Neural crest cell (in vitro differentiated cells): Measurements from ENCODE around the gene SLC25A21. TPM values are rescaled to one million over a fixed set of nuclear protein-coding genes. Genes with fewer than 3 reads are reported as not detected.
"Not testable (repeated sequence)": the region's sequence is repeated elsewhere in the genome, so short reads cannot be mapped to it uniquely, and the experiment has no call there.

Experiments used
- DNase-seq: peaks from one replicate; pipeline ENCODE4 v3.0.0; 2021; ENCODE audit warnings: low read depth, mixed read lengths, low spot score
- H3K27ac Mint-ChIP-seq: one replicate; pipeline ENCODE4 v1.8.0; 2021; ENCODE audit warnings: mild to moderate bottlenecking, mixed read lengths; ENCODE audit not compliant: unreplicated experiment
- H3K27me3 Mint-ChIP-seq: 2 replicates; pipeline ENCODE4 v1.8.0; 2021; ENCODE audit warnings: low read depth, mild to moderate bottlenecking, mixed read lengths
- H3K36me3 Mint-ChIP-seq: 2 replicates; pipeline ENCODE4 v1.8.0; 2021; ENCODE audit warnings: low read depth, mild to moderate bottlenecking, mixed read lengths
- H3K4me1 Mint-ChIP-seq: 2 replicates; pipeline ENCODE4 v1.8.0; 2021; ENCODE audit warnings: mixed read lengths
- H3K4me3 Mint-ChIP-seq: one replicate; pipeline ENCODE4 v1.8.0; 2021; ENCODE audit warnings: mild to moderate bottlenecking, mixed read lengths
- H3K9me3 Mint-ChIP-seq: 2 replicates; pipeline ENCODE4 v1.8.0; 2021; ENCODE audit warnings: mixed read lengths
- total RNA-seq: library from RNA; stranded (reverse); gene quantifications from 2 replicates; pipeline ENCODE4 v1.2.1, GENCODE V29; 2021
- TF ChIP-seq, protein P1 (sequence below): fragments of 200-600 bp; sonication (generic); conservative IDR thresholded peaks from 2 replicates; pipeline ENCODE4 v1.5.0; 2021; ENCODE audit warnings: antibody characterized with exemption, mild to moderate bottlenecking

SLC25A21 gene
- total RNA-seq, 1 donor from 2014 or later = 2.2 TPM

- Mint-ChIP-seq H3K9me3 (no peaks in the 10 kb centered on the region), H3K27ac (no peak overlapping the region), H3K4me1 (peaks cover 20% of the 10 kb centered on the region), H3K4me3 (peak overlapping the region; percentile 29), H3K36me3 (no peaks in the 10 kb centered on the region), H3K27me3 (no peaks in the 10 kb centered on the region)
- TF ChIP-seq, protein P1, sequence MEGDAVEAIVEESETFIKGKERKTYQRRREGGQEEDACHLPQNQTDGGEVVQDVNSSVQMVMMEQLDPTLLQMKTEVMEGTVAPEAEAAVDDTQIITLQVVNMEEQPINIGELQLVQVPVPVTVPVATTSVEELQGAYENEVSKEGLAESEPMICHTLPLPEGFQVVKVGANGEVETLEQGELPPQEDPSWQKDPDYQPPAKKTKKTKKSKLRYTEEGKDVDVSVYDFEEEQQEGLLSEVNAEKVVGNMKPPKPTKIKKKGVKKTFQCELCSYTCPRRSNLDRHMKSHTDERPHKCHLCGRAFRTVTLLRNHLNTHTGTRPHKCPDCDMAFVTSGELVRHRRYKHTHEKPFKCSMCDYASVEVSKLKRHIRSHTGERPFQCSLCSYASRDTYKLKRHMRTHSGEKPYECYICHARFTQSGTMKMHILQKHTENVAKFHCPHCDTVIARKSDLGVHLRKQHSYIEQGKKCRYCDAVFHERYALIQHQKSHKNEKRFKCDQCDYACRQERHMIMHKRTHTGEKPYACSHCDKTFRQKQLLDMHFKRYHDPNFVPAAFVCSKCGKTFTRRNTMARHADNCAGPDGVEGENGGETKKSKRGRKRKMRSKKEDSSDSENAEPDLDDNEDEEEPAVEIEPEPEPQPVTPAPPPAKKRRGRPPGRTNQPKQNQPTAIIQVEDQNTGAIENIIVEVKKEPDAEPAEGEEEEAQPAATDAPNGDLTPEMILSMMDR = no peak
- DNase-seq = no peak
Observed at GRCh38 chr14:37168721-37169120, 3.7 kb downstream of the SLC25A21 start.

DNA sequence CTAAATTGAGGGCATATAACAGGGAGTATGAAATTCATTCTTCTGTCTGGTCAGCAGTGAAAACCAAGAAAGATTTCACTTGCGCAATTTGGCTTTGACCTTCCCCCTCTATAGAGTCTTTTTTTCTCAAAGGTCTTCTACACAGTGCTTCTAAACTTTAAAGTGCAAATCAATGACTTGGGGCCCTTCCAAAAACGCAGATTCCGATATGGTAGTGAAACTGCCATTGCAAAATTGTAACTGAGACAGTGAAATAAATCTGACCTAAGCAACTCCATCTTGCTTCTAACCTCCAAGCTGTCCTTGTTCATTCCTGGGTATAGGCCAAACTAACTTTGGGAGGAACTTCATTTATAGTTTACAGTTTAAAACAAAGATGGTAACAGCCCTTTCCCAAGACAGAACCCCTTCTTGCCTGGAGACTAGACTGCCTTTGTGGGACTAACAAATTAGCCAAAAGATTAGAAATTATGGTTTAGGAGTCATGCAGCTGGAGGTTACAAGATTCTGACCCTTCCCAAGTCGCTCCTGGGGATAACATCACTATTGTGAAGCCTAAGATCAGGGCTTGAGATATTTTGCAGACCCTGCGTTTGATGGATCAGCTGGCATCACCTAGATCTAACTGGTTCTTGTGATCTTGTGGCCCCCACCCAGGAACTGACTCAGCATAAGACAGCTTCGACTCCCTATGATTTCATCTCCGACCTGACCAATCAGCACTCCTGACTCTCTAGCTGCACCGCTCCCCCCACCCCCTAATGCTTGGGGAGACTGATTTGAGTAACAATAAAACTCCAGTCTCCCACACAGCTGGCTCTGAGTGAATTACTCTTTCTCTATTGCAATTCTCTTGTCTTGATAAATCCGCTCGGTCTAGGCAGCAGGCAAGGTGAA is 5.0 kb downstream of the SLC25A21 start:
- Mint-ChIP-seq H3K27me3 (no peaks in the 10 kb centered on the region), H3K4me3 (no peak overlapping the region), H3K36me3 (no peaks in the 10 kb centered on the region), H3K27ac (no peak overlapping the region), H3K4me1 (peaks cover 9% of the 10 kb centered on the region), H3K9me3 (no peaks in the 10 kb centered on the region)
- no peak for DNase-seq
- TF ChIP-seq, protein P1 = no peak

GRCh38 chr14:37165794-37166193 is 6.6 kb downstream of the SLC25A21 start:
- DNase-seq = no peak
- H3K9me3 Mint-ChIP-seq = peaks cover 5% of the 10 kb centered on the region
- H3K4me1 Mint-ChIP-seq = no peaks in the 10 kb centered on the region
- no peak overlapping the region for H3K4me3 Mint-ChIP-seq
- peaks cover 5% of the 10 kb centered on the region for H3K36me3 Mint-ChIP-seq
- TF ChIP-seq, protein P1 = no peak
- H3K27ac Mint-ChIP-seq = no peak overlapping the region
- no peaks in the 10 kb centered on the region for H3K27me3 Mint-ChIP-seq

- H3K4me3 Mint-ChIP-seq, H3K4me1 Mint-ChIP-seq, H3K36me3 Mint-ChIP-seq, H3K27ac Mint-ChIP-seq, H3K27me3 Mint-ChIP-seq, DNase-seq: not testable (repeated sequence)
- peaks cover 17% of the 10 kb centered on the region for H3K9me3 Mint-ChIP-seq
Observed at GRCh38 chr14:37162307-37162706, 10.1 kb downstream of the SLC25A21 start.

GRCh38 chr14:37157987-37158386 is 14.4 kb downstream of the SLC25A21 start:
- no peak for DNase-seq
- peaks cover 3% of the 10 kb centered on the region for H3K27me3 Mint-ChIP-seq
- no peak overlapping the region for H3K4me3 Mint-ChIP-seq
- TF ChIP-seq, protein P1 = no peak
- no peaks in the 10 kb centered on the region for H3K4me1 Mint-ChIP-seq
- peaks cover 23% of the 10 kb centered on the region for H3K9me3 Mint-ChIP-seq
- no peak overlapping the region for H3K27ac Mint-ChIP-seq
- H3K36me3 Mint-ChIP-seq = peaks cover 21% of the 10 kb centered on the region

DNA sequence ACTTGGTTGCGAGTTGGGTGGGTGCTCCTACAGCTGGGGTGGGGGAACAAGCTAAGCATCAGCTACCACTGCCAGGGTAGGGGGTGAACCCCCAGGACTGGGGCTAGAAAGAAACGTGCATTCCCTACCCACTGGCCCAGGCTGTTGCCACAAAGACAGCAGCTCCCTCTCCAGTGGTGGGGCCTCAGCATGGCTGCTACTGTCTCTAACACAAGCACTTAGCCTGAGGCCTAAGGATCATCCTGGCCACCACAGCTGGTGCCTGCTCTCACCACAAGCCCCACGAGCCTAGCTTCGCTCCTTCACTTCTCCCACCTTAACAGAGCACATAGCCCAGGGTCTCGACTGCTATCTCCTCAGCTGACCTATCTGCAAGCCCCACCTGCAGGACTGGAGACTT is 18.9 kb downstream of the SLC25A21 start:
- Mint-ChIP-seq H3K27me3 (peaks cover 3% of the 10 kb centered on the region), H3K27ac (no peak overlapping the region), H3K4me3 (no peak overlapping the region), H3K4me1 (no peaks in the 10 kb centered on the region), H3K36me3 (peaks cover 13% of the 10 kb centered on the region), H3K9me3 (peaks cover 9% of the 10 kb centered on the region)
- TF ChIP-seq, protein P1 = no peak
- no peak for DNase-seq
